Choroid plexus epithelial cell (primary cell): ENCODE measurements around the gene JMJD1C.

Experiments
- DNase-seq: peaks from one replicate; pipeline ENCODE4 v3.0.0-alpha.2; 2010; ENCODE audit warnings: low read depth
- H3K4me3 ChIP-seq: 2 replicates; pipeline ENCODE4 v1.5.1; 2011; ENCODE audit warnings: low read depth, mild to moderate bottlenecking, control low read depth, low read length, moderate library complexity
- TF ChIP-seq, protein P1 (sequence below): conservative IDR thresholded peaks from 2 replicates; pipeline ENCODE4 v1.5.1; 2011; ENCODE audit warnings: low read depth, mild to moderate bottlenecking, control low read depth, inconsistent platforms, low read length, moderate library complexity

Gene JMJD1C

DNA sequence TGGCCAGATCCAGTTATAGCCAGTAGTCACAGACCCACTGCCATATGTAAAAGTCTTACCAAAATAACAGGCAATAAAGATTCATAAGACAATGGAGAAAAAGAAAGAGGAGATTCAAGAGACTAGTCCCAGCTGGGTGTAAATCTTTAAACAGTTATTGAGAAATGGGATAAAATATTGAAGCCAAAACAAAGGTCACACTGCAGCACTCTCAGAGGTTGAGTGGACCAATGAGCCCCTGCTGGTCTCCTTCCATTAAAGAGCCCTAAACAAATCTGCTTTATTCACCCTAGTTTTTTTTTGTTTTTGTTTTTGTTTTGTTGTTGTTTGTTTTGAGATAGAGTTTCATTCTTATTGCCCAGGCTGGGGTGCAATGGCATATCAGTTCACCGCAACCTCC, 98.8 kb downstream of the JMJD1C start:
- TF ChIP-seq, protein P1, sequence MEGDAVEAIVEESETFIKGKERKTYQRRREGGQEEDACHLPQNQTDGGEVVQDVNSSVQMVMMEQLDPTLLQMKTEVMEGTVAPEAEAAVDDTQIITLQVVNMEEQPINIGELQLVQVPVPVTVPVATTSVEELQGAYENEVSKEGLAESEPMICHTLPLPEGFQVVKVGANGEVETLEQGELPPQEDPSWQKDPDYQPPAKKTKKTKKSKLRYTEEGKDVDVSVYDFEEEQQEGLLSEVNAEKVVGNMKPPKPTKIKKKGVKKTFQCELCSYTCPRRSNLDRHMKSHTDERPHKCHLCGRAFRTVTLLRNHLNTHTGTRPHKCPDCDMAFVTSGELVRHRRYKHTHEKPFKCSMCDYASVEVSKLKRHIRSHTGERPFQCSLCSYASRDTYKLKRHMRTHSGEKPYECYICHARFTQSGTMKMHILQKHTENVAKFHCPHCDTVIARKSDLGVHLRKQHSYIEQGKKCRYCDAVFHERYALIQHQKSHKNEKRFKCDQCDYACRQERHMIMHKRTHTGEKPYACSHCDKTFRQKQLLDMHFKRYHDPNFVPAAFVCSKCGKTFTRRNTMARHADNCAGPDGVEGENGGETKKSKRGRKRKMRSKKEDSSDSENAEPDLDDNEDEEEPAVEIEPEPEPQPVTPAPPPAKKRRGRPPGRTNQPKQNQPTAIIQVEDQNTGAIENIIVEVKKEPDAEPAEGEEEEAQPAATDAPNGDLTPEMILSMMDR: no peak
- no peak overlapping the region for H3K4me3 ChIP-seq
- DNase-seq: no peak

DNA sequence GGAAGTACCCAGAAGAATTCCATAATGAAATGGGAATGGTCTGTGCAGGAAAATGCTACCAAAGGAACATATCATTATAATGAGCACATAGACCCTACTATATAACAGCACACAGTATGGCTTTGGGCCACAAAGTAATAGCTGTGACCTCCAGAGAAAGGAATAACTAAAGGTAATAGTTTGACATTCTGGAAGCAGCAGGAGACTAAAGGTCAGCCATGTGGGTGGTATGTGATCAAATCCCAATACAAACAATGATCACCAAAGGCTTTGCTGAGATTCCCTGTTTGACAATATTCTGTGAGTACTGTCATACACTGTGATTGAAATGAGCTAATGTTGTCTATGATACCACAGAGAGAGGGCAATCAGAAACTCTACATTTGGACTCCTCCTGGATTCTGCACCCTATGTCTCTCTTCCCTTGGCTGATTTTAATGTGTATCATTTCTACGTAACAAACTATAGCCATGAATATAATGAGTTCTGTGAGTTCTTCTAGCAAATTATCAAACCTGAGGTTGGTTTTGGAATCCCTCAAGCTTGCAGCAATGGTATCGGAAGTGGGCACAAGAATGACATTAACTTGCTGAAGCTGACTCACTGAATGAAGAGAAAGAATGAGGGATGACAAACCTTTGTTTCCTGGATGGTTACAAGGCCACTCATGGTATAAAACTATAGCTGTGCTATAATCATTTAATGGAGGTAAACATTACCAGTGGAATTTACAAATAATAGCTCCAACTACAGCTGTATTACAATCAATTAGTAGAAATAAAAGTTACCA, 99.6 kb downstream of the JMJD1C start:
- DNase-seq: no peak
- TF ChIP-seq, protein P1: no peak
- H3K4me3 ChIP-seq: no peak overlapping the region

DNA sequence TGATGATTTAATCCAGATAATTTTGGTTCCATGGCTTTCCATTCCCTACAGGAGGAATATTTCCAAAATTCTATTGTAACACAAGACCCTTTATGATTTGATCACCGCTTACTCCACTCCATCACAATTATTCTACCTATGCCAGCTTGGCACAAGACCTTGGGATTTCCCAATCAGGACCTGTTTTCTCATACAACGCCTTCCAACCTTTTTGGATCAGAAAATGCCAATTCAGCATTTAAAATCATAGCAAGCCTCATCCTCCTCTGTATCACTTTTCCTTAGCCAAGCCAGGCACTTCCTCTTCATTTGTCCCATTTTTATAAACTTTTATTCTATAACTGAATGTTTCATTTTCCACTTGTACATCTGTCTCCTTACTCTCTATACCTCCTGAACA, 100.9 kb downstream of the JMJD1C start:
- no peak overlapping the region for H3K4me3 ChIP-seq

GRCh38 chr10:63363951-63364350, 101.8 kb downstream of the JMJD1C start:
- TF ChIP-seq, protein P1: no peak
- DNase-seq: no peak
- H3K4me3 ChIP-seq: no peak overlapping the region

More for the DNA sequence above, 100.9 kb downstream of the JMJD1C start:
- TF ChIP-seq, protein P1: no peak
- DNase-seq: no peak

GRCh38 chr10:63355682-63356081, 110.1 kb downstream of the JMJD1C start:
- no peak overlapping the region for H3K4me3 ChIP-seq
- no peak for DNase-seq
- TF ChIP-seq, protein P1: no peak

- TF ChIP-seq, protein P1: no peak
- DNase-seq: no peak
- no peak overlapping the region for H3K4me3 ChIP-seq
These were observed 112.8 kb downstream of the JMJD1C start for GRCh38 chr10:63352976-63353375.
